ENCODE results near the gene LHX2.

The LHX2 gene

DNA sequence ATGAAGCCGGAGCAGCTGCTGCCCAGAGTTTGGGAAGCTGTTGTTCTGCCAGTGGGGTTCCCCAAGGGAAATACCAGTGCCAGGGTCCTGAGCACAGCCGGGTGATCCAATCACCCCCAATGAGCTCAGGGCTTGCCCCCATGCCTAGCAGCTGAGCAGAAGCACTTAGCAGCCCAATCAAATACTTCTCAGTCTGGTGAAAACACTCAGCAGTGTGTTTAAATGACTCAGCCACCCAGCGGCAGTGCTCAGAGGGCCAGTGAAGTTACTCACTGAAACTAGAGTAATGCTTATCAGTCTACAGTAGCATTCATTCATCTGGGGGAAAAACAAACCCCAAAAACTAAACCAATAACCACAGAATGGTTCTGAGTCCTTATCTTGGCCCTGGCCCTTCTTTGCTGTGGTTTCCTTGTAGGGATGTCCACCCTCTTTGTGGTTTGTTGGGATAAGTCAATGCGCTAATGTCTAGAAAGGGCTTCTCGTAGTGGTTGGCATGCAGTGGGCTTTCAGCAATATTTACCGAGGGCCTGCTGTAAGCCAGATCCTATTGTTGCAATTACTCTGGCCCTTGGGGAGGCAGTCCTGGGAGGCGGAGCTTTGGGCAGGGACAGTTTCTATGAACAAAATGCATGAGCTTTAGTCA is 43.1 kb downstream of the LHX2 start:
- no peak for TF ChIP-seq CTCF (IDR thresholded peaks at IDR 0.05; ENCODE audit: extremely low read depth, missing control alignments)
- peak; percentile 73 for DNase-seq (ENCODE audit: low spot score)

DNA sequence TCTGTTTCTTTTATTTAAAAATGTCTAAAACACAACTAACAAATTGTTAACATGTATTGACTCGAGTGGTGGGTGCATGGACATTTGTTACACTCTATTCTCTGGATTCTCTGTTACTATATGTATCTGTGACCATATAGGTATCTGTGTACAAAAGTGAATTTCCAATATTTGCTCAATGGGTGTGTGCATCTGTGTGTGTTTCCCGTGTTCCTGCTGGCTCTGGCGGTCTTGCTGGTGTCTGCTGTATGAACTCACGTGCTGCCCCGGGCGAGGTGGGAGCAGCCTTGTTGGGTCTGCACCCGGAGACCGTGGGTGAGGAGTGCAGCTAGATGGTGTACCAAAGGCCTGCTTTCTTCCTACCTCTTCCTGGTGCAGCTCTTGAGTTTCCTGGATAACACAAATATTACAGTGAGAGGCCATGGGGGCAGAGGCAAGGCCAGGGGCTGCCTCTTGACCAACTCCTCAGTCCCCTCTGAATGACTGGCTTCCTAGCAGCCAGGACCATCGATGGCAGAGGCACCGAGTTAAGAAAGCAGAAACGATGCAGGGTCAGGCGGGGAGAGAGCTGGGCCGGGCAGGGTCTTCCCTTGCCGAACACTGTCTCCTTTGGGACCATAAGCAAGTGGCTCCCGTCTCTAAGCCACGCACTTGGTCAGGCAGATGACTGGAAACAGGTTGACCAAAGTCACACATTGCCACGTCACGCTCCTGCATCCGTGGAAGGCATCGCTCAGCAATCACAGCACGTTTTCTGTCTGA is 49.5 kb downstream of the LHX2 start:
- DNase-seq (ENCODE audit: low spot score): no peak
- TF ChIP-seq CTCF (IDR thresholded peaks at IDR 0.05; ENCODE audit: extremely low read depth, missing control alignments): no peak

DNA sequence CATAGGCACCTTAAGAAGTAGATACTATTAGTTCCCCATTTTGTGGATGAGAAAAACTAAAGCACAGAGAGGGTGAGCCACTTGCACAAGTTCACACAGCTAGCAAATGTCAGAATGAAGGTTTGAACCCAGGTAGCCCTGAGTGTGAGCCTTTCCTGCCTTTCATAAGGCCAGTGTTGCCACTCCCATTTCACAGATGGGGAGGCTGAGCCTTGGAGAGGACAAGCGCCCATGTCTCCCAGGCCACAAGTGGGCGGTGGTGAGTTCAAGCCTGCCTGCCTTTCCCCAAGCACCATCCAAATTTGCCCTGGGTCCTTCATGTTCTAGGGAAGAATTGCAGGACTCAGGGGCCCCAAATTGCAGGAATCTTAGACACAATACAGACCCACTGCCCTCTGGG is 50.6 kb downstream of the LHX2 start:
- TF ChIP-seq CTCF (IDR thresholded peaks at IDR 0.05; ENCODE audit: extremely low read depth, missing control alignments): no peak
- no peak for DNase-seq (ENCODE audit: low spot score)

GRCh38 chr9:124066783-124067577 is 55.4 kb downstream of the LHX2 start:
- no peak for DNase-seq (ENCODE audit: low spot score)

GRCh38 chr9:124068251-124068650 is 56.7 kb downstream of the LHX2 start:
- no peak for DNase-seq (ENCODE audit: low spot score)
- TF ChIP-seq CTCF (IDR thresholded peaks at IDR 0.05; ENCODE audit: extremely low read depth, missing control alignments): no peak

More at GRCh38 chr9:124066783-124067577, 55.4 kb downstream of the LHX2 start:
- TF ChIP-seq CTCF (IDR thresholded peaks at IDR 0.05; ENCODE audit: extremely low read depth, missing control alignments): no peak

- no peak for DNase-seq (ENCODE audit: low spot score)
- TF ChIP-seq CTCF (IDR thresholded peaks at IDR 0.05; ENCODE audit: extremely low read depth, missing control alignments): no peak
Observed at GRCh38 chr9:124074746-124075145, 63.2 kb downstream of the LHX2 start.

DNA sequence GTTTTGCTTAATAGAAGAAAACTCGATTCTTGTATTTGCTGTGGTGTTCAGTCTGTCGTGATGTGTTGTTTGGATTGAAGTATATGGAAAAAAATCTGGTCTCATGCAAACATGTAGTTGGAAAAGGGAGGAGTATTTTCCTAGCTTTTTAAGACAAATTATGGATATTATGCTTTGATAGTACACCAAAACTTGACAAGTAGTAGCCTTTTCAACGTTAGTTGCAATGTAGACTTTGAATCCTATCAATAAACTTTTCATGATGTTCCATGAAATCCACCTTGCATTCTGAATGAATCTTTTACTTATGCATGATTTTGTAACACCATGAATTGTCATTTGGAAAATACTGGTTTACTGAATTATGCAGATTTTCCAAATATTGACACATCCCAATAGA is 64.2 kb downstream of the LHX2 start:
- no peak for TF ChIP-seq CTCF (IDR thresholded peaks at IDR 0.05; ENCODE audit: extremely low read depth, missing control alignments)
- no peak for DNase-seq (ENCODE audit: low spot score)
